Activated T-cell treated with anti-CD3 and anti-CD28 coated beads, Interleukin-2, amount 50 U/mL, for 48 hours (primary cell): ENCODE data around the gene MYO1B.

Source experiments
- DNase-seq, 2 experiments: peaks; one replicate each; pipeline ENCODE4 v3.0.0-alpha.2; 2020

MYO1B gene

DNA sequence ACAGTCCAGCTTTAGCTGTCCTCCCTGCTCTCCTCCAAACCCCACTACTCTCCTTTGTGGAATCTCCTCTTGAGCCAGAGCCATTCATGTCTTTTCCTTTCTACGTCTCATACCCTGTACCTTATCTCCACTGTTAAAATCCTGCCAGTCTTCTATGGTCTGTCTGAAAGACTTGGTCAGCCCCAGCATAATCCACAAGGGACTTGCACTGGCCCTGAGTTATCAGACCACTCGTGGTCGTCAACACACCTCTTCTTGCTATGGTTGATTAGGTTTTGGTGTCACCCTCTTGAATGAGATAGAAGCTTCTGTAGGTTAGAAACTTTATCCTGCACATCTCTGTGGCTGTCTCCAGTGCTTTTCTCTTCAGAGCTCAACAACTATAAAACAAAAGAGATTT is 56.8 kb downstream of the MYO1B start:
- no peak for DNase-seq

- no peak for DNase-seq
These were observed 57.4 kb downstream of the MYO1B start for GRCh38 chr2:191302459-191303139.

- DNase-seq, result no peak
These were observed 58.2 kb downstream of the MYO1B start for GRCh38 chr2:191303140-191304005.

DNA sequence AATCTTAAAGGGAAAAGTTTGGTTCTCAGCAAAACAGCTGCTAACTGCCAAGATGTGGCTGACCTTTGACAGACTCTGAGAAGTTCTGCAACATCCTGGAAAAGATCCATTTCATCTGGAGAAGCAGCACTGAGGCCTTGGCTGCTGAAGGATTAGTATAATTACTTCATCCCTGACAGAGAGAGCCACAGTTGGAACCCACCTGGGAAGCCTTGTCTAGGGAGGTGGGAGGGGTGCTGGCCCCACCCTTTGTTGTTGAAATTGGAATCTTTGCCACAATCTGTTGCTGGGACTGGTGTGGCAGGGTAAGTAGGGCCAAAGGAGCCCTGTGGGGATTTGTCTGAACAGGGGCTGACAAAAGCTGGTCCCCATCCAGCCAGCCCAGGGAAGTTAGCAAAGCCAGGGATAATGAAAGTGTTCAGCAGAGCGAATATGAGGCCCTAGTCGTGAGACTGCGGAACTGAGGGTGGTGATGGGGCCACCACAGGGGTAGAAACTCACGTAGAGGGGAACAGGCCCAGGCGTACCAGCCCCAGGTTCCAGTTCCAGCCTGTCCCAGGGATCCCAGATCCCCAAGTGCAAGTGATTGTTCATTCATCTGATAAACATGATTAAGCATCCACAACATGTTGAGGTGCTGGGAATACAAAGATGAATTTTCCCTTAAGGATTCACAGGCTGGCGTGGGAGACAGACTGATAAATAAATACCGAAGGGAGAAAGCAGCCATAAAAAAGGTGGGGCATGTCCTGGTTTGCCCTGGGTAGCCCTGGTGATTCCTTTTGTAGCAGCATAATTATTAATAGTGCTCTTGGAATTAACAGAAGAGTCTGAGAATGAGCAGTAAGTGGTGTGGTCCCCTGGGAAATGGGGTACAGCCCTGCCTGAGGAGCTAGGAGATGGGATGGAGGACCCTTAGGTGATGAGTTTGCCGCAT is 60.0 kb downstream of the MYO1B start:
- no peak for DNase-seq

GRCh38 chr2:191308026-191308425 is 62.8 kb downstream of the MYO1B start:
- no peak for DNase-seq

GRCh38 chr2:191311156-191311555 is 66.0 kb downstream of the MYO1B start:
- no peak for DNase-seq

GRCh38 chr2:191311627-191312026 is 66.4 kb downstream of the MYO1B start:
- DNase-seq, result no peak

- DNase-seq, result no peak
These were observed 67.0 kb downstream of the MYO1B start for GRCh38 chr2:191312163-191312562.

DNA sequence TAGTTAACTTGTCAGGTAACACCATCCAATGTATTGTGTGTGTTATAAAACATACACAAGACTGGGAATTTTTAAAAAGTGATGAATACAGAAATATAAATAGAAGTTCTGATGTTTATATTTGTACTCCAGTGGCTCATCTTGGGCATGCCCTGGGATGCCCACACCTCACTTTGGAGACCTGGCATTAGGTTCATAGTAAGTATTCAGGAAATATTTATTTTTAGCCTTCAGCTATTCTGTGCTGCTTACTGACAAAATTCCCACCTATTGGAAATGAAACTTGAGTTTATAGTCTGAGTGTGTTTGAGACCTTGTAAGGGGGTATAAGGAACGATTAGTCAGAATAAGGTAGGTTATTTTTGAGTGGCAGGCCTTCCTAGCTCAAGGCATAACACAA is 67.5 kb downstream of the MYO1B start:
- DNase-seq, result no peak

GRCh38 chr2:191314697-191315364 is 69.6 kb downstream of the MYO1B start:
- no peak for DNase-seq

DNA sequence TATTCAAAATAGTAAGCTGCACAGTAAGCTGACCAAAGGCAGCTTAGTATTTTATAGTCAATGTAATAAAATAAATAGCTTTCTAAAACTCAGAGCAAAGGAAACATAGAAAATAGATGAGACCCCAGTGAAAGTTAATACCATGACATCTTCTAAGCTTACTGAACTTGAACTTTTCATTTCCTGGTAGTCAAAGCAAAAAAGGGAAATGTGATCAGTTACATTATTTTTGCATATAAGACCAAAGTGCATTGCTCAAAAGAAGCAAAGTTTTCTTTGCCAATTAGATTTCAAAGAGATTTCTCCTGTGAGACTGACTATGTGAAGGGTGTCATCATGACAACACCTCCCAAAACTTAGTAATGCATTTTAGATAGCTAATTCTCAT is 70.2 kb downstream of the MYO1B start:
- no peak for DNase-seq

DNA sequence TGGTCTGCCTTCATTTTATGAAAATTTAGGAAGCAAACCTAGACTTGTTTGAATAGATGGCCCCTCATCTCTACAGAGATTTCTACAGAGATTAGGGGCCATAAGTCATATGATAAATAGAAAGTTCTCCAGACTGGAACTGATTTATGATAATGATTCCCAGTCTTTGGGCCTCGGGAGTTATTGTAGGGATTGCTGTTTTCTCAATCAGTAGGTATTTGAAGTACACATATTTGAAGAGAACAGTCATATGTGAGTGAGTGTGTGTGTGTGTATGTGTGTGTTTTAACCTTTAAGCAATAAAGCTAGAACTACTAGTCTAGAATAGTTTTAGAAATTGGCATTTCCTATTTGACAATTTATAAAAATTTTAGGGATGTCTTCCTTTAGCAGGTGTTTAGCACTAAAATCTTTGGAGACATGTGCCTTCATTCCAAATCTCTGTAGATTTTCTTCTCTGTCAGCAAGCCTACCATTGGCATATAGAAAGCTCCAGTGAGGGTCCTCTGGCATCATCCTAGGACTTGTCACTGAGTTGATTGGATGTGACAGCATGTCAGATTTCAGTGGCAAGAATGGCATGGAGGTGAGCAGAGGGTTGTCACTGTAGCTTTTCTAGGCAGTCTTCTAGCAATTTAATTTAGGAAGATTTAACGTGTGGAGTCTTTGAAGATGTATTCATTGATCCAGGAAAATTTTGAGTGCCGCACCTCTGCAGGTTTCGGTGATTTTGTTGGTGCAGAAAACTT is 71.2 kb downstream of the MYO1B start:
- DNase-seq, result no peak

DNA sequence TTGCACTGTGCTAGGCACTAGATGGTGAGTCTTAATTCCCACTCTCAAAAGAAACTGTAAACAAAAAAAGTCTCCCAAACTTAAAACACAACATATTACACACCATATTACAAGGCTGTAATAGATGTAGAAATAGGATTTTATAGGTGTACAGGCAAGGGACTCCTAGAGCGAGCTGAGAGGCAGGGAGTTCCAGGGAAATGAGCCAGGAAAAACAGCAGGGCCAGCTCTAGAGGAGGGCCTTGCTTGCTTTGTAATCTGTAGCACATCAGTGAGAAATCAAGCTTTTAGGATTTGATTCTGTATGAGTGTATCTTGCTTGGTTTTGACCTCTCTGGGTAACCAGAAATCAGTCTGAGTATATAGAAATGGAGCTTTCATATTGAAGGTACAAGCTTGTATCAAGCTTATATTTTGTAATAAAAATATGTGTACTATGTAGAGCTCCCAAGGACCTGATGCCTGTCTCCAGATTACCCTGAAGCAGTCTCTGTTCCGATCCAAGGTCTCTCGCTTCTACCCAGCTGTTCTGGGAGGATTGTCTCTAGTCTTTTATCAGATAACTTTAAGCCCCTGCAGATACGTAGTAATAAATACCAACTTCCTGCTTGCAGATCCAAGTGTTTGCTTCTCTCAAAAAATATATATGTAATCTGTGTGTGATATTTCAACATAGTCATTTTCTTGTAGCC is 73.0 kb downstream of the MYO1B start:
- no peak for DNase-seq

GRCh38 chr2:191318729-191319078 is 73.5 kb downstream of the MYO1B start:
- DNase-seq, result no peak

DNA sequence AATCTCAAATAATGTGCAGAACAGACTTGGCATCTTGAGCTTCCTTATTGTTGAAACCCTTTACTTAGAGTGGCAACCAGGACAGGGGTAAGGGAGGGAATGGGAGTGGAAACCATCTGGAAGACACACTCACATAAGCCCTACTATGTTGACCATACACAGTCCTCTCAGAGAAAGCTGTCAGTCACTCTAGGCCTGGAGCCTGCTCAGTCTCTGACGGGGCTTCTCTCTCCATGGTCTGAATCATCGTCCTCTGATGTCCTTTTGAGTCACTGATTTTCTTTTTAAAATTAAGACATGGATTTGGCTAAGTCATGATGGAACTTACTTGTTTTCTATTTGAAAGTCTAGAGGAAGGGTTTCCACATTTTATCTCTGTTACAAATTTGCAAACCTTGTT is 74.0 kb downstream of the MYO1B start:
- no peak for DNase-seq

DNA sequence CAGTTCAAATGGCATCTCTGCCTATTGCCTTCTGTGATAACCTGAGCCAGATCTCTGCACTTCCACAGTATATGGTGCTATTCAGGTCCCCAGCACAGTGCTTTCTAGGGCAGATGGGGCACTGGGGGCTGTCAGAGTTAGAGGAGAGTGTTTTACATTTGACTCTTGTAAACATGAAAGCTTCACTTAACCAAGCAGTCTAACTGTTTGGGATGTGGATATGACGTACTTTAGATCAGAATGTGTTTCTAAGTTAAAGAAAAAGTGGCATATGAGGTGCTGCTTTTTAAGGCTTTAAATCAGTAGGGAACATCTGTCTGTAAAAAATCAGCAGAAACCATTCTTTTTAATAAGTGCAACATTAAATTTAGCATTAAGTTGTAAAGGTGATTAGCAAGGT is 75.7 kb downstream of the MYO1B start:
- DNase-seq, result no peak

DNA sequence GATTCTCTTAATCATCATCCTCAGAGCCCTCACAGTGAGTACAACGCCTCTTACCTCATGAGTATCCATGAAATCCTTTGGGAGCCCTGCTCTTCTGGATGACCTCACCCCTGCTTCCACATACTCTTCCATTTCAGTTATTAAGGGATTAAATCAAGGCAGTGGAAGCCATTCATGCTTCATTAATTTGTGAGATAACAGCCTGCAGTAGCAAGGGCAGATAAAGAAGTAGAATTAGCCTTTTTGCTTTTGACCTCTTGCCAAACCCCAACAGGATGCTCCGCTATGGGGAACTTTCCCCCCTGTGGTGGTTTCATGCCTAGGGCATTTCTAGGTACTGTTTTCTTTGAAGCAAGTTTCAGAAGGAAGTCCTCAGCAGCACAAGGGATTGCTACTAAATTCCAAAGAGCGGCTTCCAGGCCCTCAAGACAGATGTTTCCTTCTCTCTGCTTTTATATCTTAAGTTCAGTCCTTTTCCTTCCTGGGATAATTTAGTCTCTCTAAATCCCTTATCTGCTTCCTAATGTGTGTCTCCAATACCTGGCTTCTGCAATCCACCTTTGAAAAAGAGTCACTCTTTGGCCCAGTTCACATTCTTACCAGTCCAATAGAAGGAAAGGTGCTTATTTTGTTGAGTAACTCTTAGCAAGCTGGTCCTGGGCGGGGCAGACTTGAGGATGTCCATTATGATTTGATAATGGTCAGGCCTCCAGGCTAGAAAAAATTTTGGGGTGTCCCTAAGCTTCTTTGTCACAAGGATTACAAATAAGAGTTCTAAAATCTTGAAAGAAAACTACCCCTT is 76.9 kb downstream of the MYO1B start:
- no peak for DNase-seq

DNA sequence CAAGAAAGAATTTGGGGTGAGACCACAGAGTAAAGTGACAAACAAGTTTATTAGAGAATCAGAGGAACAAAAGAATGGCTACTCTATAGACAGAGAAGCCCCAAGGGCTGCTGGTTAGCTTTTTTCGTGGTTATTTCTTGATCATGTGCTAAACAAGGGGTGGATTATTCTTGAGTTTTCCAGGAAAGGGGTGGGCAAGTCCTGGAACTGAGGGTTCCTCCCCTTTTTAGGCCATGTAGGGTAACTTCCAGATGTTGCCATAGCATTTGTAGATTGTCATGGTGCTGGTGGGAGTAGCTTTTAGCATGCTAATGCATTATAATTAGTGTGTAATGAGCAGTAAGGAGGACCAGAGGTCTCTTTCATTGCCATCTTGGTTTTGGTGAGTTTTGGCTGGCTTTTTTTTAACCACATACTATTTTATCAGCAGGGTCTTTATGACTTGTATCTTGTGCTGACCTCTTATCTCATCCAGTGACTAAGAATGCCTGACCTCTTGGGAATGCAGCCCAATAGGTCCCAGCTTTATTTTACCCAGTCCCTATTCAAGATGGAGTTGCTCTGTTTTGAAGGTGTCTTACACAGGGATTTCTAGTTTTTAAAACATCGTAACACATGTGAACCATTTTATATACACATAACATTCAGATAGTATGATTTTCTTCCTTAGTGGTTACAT is 77.8 kb downstream of the MYO1B start:
- DNase-seq, result no peak

DNA sequence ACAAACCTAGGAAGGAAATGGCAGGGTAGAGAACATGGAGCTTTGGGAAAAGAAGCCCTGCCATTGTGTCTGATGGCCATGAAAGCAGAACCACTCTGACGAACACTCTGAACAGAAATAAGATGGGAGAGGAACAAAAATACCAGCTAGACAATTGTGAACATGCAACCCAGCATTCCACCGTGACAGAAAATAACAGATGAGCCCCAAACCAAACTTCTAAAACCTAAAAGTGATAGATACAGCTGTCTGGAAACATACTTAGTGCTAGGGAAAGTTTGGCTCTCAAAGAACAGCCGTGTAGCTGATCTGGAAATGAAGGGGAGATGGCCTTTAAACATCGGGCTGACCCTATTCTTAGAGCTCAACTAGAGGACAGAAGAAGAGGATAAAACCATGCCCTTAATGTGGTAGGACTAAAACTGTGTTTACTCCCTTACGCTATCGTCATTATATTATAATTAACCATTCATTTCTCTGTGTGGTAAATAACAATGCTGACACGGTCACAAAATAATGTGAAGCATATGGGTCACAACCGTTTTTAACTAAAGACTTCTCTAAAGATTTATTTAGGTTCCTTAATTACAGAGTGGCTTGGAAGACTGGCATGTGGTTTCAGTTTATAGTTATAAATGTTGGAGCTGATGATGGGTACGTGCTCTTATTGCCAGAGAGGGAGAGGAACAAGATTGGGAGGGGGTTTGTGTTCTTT is 80.6 kb downstream of the MYO1B start:
- DNase-seq, result no peak
